Right atrium auricular region (tissue), 2 donors: Measurements from ENCODE around the gene MAP1LC3B. TPM values are rescaled to one million over a fixed set of nuclear protein-coding genes. Genes with fewer than 3 reads are reported as not detected.
A peak's percentile ranks its signal among the peaks of the same experiment; 100 is the strongest.
"Not testable (repeated sequence)": the region's sequence is repeated elsewhere in the genome, so short reads cannot be mapped to it uniquely, and the experiment has no call there.

ENCODE experiments used
- DNase-seq: peaks from one replicate; pipeline ENCODE4 v3.0.0-alpha.2; 2019; ENCODE audit warnings: low spot score
- H3K27ac ChIP-seq, 2 donors: fragments of 200-600 bp; sonication (generic); 1 replicate in 1 of 2; 2 replicates in 1 of 2; pipeline ENCODE4 v1.5.1; 2016 to 2019
- H3K27me3 ChIP-seq, 2 donors: fragments of 200-600 bp; sonication (generic); one replicate each; pipeline versions ENCODE4 v1.5.1 to v1.6.0; 2017 to 2019
- H3K36me3 ChIP-seq: fragments of 200-600 bp; sonication (generic); one replicate; pipeline ENCODE4 v1.5.1; 2016
- H3K4me1 ChIP-seq, 2 donors: fragments of 200-600 bp; sonication (generic); one replicate each; pipeline versions ENCODE4 v1.5.1 to v1.6.0; 2017 to 2019
- H3K4me3 ChIP-seq, 2 donors: fragments of 200-600 bp; sonication (generic); 1 replicate in 1 of 2; 2 replicates in 1 of 2; pipeline ENCODE4 v1.5.1; 2017 to 2019; ENCODE audit warnings: mild to moderate bottlenecking in 1 of 2, moderate library complexity in 1 of 2
- H3K9me3 ChIP-seq, 2 donors: fragments of 200-600 bp; sonication (generic); one replicate each; pipeline ENCODE4 v1.5.1; 2019
- total RNA-seq, 2 donors: library from RNA; depleted of rRNA; stranded (reverse); fragments of >200 nt; gene quantifications; one replicate each; pipeline ENCODE4 v1.1.0, GENCODE V29; 2016
- TF ChIP-seq, protein P1 (sequence below), 2 donors: fragments of 200-600 bp; sonication (generic); IDR thresholded peaks; one replicate each; pipeline ENCODE4 v1.5.1; 2019; ENCODE audit warnings: antibody characterized with exemption in 2 of 2

The MAP1LC3B gene
- total RNA-seq, 2 donors from 2014 or later, result 57.5 to 83.0 TPM

DNA sequence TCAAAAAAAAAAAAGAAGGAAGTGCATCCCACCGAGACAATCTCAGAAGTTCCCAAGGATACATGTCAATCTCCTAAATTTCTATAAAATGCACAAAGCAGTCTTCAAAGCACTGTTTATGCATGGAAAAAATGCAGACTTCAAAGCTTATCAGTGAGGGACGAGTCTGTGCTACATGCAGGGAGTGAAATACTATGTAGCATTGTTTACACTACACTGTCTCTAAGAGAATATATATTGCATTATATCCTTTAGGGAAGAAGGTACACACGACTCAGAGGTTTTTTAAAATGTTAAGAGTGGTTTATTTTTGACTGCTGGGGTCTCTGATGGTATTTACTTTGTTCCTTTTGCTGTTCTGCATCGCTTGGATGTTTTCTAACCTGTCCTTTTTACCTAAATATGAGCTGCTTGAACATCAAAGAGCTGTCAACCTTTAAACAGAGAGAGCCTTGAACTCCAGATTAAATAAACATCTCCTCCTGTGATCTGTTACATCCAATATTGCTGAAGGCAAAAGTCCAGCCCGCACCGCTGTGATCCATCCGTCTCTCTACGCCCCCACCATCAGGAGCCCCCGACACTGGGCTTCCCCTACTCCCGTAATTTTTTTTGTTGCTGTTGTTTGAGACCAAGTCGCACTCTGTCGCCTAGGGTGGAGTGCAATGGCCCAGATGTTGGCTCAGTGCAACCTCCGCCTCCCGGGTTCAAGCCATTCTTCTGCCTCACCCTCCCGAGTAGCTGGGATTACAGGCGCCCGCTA is 9.9 kb upstream of the MAP1LC3B start:
- H3K9me3 ChIP-seq, result no peaks in the 10 kb centered on the region
- TF ChIP-seq, protein P1, sequence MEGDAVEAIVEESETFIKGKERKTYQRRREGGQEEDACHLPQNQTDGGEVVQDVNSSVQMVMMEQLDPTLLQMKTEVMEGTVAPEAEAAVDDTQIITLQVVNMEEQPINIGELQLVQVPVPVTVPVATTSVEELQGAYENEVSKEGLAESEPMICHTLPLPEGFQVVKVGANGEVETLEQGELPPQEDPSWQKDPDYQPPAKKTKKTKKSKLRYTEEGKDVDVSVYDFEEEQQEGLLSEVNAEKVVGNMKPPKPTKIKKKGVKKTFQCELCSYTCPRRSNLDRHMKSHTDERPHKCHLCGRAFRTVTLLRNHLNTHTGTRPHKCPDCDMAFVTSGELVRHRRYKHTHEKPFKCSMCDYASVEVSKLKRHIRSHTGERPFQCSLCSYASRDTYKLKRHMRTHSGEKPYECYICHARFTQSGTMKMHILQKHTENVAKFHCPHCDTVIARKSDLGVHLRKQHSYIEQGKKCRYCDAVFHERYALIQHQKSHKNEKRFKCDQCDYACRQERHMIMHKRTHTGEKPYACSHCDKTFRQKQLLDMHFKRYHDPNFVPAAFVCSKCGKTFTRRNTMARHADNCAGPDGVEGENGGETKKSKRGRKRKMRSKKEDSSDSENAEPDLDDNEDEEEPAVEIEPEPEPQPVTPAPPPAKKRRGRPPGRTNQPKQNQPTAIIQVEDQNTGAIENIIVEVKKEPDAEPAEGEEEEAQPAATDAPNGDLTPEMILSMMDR (IDR thresholded peaks at IDR 0.05), result no peak
- H3K4me3 ChIP-seq, result peak overlapping the region; percentile 63 to 91
- peak overlapping the region; percentile 98 for H3K27ac ChIP-seq
- no peak for DNase-seq
- H3K4me1 ChIP-seq, result peaks cover 0 to 53% of the 10 kb centered on the region in 2 donors
- no peaks in the 10 kb centered on the region for H3K27me3 ChIP-seq
- H3K36me3 ChIP-seq, result no peaks in the 10 kb centered on the region

DNA sequence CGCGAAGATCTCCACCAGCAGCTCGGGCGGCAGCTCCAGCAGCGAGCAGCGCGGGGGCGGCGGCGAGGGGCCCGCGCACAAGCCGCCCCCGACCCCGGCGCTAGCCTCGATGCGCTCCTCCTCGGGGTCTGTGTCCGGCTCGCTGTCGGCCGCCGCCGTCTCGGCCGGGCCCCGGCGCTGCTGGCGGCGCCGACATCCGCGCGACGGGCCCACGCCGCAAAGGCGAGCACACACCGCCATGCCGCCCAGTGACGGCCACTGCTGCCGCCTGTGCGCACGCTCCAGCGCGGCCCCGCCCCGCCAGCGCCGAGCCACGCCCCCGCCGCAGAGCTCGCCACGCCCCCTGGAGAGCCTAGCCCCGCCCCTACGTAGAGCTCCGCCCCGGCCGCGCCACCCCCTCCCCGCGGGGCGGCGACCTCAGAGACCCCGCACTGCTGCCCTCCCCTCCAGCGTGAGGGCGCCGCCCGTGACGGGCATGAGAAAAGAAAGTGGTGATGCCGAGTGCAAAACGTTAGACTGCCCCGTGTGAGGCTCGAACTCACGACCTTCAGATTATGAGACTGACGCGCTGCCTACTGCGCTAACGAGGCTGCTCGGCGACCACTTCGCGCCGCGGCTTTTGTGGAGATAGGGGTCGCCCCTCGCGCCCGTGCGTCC is 8.5 kb upstream of the MAP1LC3B start, which contains the start of gene FBXO31:
FBXO31 (minus strand) TSS at position 272 of the 657 bp plus-strand sequence; CDS start at position 240, 32 bp downstream.
- H3K27me3 ChIP-seq, result no peaks in the 10 kb centered on the region
- H3K4me3 ChIP-seq, result peak within 1 kb of the TSS; percentile 63 to 91
- no peaks in the 10 kb centered on the region for H3K36me3 ChIP-seq
- peaks cover 0 to 64% of the 10 kb centered on the region in 2 donors for H3K4me1 ChIP-seq
- H3K9me3 ChIP-seq, result no peaks in the 10 kb centered on the region
- TF ChIP-seq, protein P1 (IDR thresholded peaks at IDR 0.05), result no peak
- DNase-seq, result peak; percentile 88
- peak within 1 kb of the TSS; percentile 98 for H3K27ac ChIP-seq

DNA sequence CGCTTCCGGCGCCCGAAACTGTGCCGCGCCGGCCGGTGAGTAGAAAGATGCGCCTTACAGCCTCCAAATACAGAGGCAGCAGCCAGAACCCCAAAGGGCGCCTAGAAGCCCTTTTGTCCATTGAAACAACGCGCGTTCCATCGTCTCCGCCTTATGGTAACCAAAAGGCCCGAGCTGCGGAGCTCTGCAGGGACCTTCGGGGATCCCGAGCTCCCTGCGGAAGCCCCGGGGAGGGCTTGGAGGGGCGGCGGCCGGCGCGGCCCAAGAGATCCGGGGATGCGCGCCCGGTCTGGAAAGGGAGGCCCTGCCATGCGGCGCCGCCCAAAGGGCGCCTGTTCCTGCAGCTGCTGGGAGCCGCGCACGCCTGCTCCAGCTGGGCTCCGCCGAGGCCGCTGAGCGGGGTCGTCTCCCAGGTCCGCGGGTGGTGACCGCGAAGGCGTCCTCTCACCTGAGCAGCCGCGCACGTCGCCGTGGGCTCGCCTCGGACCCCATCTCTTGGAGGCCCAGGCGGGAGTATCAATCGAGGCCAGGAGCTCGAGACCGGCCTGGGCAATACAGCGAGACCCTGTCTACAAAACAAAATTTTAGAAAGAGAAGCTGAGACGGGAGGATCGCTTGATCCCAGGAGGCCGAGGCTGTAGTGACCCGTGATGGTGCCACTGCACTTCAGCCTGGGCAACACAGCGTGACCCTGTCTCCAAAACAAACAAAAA is 7.8 kb upstream of the MAP1LC3B start:
- Histone ChIP-seq H3K9me3 (no peaks in the 10 kb centered on the region), H3K27ac (peak overlapping the region; percentile 98), H3K27me3 (no peaks in the 10 kb centered on the region), H3K4me3 (peak overlapping the region; percentile 63 to 91), H3K36me3 (no peaks in the 10 kb centered on the region), H3K4me1 (peaks cover 0 to 66% of the 10 kb centered on the region in 2 donors)
- DNase-seq, result no peak
- TF ChIP-seq, protein P1 (IDR thresholded peaks at IDR 0.05), result no peak

DNA sequence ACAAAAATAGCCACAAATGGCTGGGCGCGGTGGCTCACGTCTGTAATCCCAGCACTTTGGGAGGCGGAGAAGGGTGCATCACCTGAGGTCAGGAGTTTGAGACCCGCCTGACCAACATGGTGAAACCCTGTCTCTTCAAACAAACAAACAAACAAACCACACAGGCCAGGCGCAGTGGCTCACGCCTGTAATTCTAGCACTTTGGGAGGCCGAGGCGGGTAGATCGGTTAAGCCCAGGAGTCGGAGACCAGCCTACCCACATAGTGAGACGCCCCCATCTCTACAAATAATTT is 7.3 kb upstream of the MAP1LC3B start:
- H3K9me3 ChIP-seq, H3K36me3 ChIP-seq, H3K27me3 ChIP-seq, DNase-seq: not testable (repeated sequence)
- Histone ChIP-seq H3K4me1 (peaks cover 0 to 63% of the 10 kb centered on the region in 2 donors), H3K4me3 (peak overlapping the region; percentile 63 to 91), H3K27ac (peak overlapping the region; percentile 98)

DNA sequence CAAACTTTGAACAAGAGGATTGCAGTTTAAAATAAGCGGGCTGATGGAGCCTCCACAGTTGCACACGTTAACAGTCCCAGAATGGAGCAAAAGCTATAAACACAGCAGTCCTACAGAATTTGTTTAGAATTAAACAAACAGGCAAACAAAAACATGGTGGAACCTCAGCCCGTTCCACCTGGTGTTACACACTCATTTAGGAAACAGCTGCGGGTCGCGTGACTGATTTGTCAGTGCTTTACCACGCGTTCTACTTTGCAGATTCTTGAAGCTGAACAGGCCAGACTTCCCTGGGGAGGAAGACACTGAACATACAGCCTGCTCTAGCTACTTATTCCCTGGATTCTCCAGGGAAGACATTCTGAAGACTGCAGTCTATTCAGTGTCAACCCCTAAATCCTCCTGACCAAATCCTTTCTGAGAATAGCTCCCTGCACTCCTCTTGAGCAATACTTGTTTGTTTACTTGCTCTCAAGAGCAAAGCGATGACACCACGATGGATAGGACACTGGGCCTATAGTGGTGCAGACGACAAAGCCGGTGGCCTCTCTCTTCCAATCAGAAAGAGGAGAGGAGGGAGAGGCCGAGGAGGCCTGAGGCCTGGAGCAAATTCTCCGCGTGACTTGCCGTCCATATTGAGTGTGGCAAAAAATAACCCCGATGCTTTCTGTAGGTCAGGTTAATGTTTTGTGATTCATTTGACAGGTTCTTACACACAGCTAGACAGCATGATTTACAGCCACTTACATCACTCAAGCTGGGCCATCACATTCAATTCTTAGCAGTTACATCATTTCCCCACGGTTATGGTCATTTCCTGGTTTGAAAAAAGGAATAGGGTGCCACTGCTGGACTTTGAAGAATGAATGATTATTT is 4.0 kb upstream of the MAP1LC3B start:
- peak; percentile 99 for DNase-seq
- H3K4me1 ChIP-seq, result peaks cover 0 to 40% of the 10 kb centered on the region in 2 donors
- H3K27me3 ChIP-seq, result no peaks in the 10 kb centered on the region

More for the DNA sequence above, 4.0 kb upstream of the MAP1LC3B start:
- peak overlapping the region; percentile 92 to 95 for H3K27ac ChIP-seq
- no peaks in the 10 kb centered on the region for H3K36me3 ChIP-seq
- peak overlapping the region; percentile 5 to 25 for H3K4me3 ChIP-seq
- TF ChIP-seq, protein P1 (IDR thresholded peaks at IDR 0.05), result no peak
- H3K9me3 ChIP-seq, result no peaks in the 10 kb centered on the region
